Ectodermal cell (in vitro differentiated cells): Measurements from ENCODE around the gene ADD3.

Experiments used
- H3K27ac ChIP-seq: 2 replicates; pipeline ENCODE4 v1.7.0; 2013; ENCODE audit warnings: mild to moderate bottlenecking, low read depth, low read length; ENCODE audit not compliant: insufficient read depth, poor library complexity, severe bottlenecking
- H3K27me3 ChIP-seq: 2 replicates; pipeline ENCODE4 v1.7.0; 2013; ENCODE audit warnings: mild to moderate bottlenecking, low read length; ENCODE audit not compliant: insufficient read depth, control insufficient read depth, poor library complexity, severe bottlenecking
- H3K36me3 ChIP-seq: one replicate; pipeline ENCODE4 v1.7.0; 2013; ENCODE audit warnings: low read length; ENCODE audit not compliant: control insufficient read depth, insufficient read depth
- H3K4me1 ChIP-seq: one replicate; pipeline ENCODE4 v1.7.0; 2013; ENCODE audit warnings: low read length; ENCODE audit not compliant: control insufficient read depth, insufficient read depth
- H3K4me3 ChIP-seq: 2 replicates; pipeline ENCODE4 v1.7.0; 2013; ENCODE audit warnings: low read depth, low read length, control low read depth; ENCODE audit not compliant: insufficient read depth
- H3K9me3 ChIP-seq: 2 replicates; pipeline ENCODE4 v1.7.0; 2013; ENCODE audit warnings: mild to moderate bottlenecking, low read length, moderate library complexity; ENCODE audit not compliant: control insufficient read depth
- WGBS, 2 experiments: methylation state at CpG; one replicate each; pipeline ENCODE4 v1.1.7; 2013; ENCODE audit warnings: missing lambda C conversion rate in 2 of 2; 5-methylcytosine and 5-hydroxymethylcytosine counted together

The ADD3 gene

GRCh38 chr10:109991266-109991855, 16.4 kb upstream of the ADD3 start:
- Histone ChIP-seq H3K27ac (no peak overlapping the region), H3K4me3 (no peak overlapping the region)
- WGBS, 2 experiments: 100% methylated on average over 1 of the region's 1 CpG

DNA sequence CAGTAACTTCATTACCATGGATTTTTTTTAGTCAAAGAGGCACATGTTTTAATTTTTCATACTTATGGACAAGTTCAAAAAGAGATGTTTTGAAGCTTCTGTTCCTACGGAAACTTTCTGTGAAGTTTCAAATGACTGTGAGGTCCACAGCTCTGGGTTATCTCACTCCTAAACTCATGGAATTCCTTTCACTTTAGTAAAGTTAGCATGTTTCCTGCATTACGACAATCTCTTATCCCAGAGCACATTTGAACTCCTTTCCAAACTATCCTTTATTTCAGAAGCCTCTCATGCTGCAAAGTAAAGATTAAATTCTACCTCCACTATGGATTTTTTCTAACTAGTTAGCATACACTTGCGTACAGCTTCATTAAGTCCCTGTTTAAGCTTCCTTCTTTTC, 15.3 kb upstream of the ADD3 start:
- Histone ChIP-seq H3K4me1 (no peaks in the 10 kb centered on the region), H3K4me3 (no peak overlapping the region), H3K9me3 (no peaks in the 10 kb centered on the region), H3K27ac (no peak overlapping the region), H3K27me3 (no peaks in the 10 kb centered on the region), H3K36me3 (no peaks in the 10 kb centered on the region)
- 88 to 93% methylated on average over 3 of the region's 3 CpGs for WGBS, 2 experiments

More at GRCh38 chr10:109991266-109991855, 16.4 kb upstream of the ADD3 start:
- H3K27me3 ChIP-seq: no peaks in the 10 kb centered on the region
- no peaks in the 10 kb centered on the region for H3K36me3 ChIP-seq
- H3K9me3 ChIP-seq: no peaks in the 10 kb centered on the region
- H3K4me1 ChIP-seq: no peaks in the 10 kb centered on the region

GRCh38 chr10:109993551-109994330, 14.0 kb upstream of the ADD3 start:
- 86 to 91% methylated on average over 7 of the region's 7 CpGs for WGBS, 2 experiments
- H3K4me1 ChIP-seq: no peaks in the 10 kb centered on the region
- H3K9me3 ChIP-seq: no peaks in the 10 kb centered on the region
- H3K27ac ChIP-seq: no peak overlapping the region
- no peak overlapping the region for H3K4me3 ChIP-seq
- H3K27me3 ChIP-seq: no peaks in the 10 kb centered on the region
- no peaks in the 10 kb centered on the region for H3K36me3 ChIP-seq

GRCh38 chr10:109994711-109995577, 12.8 kb upstream of the ADD3 start:
- WGBS, 2 experiments: 90 to 94% methylated on average over 5 of the region's 5 CpGs
- no peaks in the 10 kb centered on the region for H3K27me3 ChIP-seq
- no peaks in the 10 kb centered on the region for H3K9me3 ChIP-seq
- no peaks in the 10 kb centered on the region for H3K36me3 ChIP-seq
- H3K4me1 ChIP-seq: no peaks in the 10 kb centered on the region
- no peak overlapping the region for H3K4me3 ChIP-seq
- H3K27ac ChIP-seq: no peak overlapping the region

DNA sequence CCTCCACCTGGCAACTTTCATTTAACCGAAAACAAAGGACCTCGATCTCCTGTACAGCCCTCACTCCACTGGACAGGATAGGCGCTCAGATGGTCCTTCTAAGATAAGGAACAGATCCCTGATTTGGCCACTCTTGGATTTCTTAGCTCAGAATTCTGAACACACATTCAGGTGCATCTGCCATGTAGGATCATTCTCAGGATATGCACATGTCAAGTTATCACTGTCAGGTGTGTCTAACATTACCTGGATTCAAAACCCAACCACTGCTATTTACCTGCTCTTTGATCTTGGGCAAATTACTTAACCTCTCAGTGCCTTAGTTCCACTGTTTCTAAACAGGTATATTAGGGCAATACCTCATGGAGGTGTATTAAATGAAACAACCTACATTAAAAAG, 12.2 kb upstream of the ADD3 start:
- 93 to 97% methylated on average over 3 of the region's 3 CpGs for WGBS, 2 experiments
- no peak overlapping the region for H3K4me3 ChIP-seq

GRCh38 chr10:109996225-109996624, 11.6 kb upstream of the ADD3 start:
- Histone ChIP-seq H3K36me3 (no peaks in the 10 kb centered on the region), H3K4me3 (no peak overlapping the region), H3K4me1 (no peaks in the 10 kb centered on the region), H3K9me3 (no peaks in the 10 kb centered on the region), H3K27me3 (no peaks in the 10 kb centered on the region), H3K27ac (no peak overlapping the region)
- WGBS, 2 experiments: 84 to 94% methylated on average over 1 to 2 of the region's 2 CpGs

More for the DNA sequence above, 12.2 kb upstream of the ADD3 start:
- Histone ChIP-seq H3K27me3 (no peaks in the 10 kb centered on the region), H3K27ac (no peak overlapping the region), H3K4me1 (no peaks in the 10 kb centered on the region), H3K9me3 (no peaks in the 10 kb centered on the region), H3K36me3 (no peaks in the 10 kb centered on the region)

DNA sequence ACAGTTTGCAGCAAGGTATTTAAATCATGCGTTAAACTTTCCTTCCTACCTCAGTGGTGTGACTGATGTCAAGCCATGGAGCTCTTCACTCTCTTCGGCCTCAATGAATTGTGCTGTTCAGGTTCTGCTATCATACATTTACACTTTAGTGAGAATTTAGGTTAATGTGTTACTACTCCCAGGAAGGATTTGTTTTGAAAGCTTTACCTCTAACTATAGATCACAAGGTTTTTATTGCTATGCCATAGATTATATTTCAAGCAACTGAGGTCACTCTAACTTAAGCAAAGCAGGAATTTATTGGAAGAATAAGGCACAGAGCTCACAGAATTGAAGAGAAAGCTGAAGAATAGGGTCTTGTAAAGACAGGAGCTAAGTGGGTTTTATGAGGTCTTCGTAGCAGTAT, 11.0 kb upstream of the ADD3 start:
- Histone ChIP-seq H3K27ac (no peak overlapping the region), H3K36me3 (no peaks in the 10 kb centered on the region), H3K27me3 (no peaks in the 10 kb centered on the region), H3K4me1 (no peaks in the 10 kb centered on the region), H3K9me3 (no peaks in the 10 kb centered on the region), H3K4me3 (no peak overlapping the region)
- 90 to 97% methylated on average over 3 of the region's 3 CpGs for WGBS, 2 experiments

GRCh38 chr10:109997233-109997632, 10.6 kb upstream of the ADD3 start:
- Histone ChIP-seq H3K4me3 (no peak overlapping the region), H3K9me3 (no peaks in the 10 kb centered on the region), H3K27ac (no peak overlapping the region), H3K4me1 (no peaks in the 10 kb centered on the region), H3K36me3 (no peaks in the 10 kb centered on the region), H3K27me3 (no peaks in the 10 kb centered on the region)
- WGBS, 2 experiments: 87 to 100% methylated on average over 2 of the region's 2 CpGs

DNA sequence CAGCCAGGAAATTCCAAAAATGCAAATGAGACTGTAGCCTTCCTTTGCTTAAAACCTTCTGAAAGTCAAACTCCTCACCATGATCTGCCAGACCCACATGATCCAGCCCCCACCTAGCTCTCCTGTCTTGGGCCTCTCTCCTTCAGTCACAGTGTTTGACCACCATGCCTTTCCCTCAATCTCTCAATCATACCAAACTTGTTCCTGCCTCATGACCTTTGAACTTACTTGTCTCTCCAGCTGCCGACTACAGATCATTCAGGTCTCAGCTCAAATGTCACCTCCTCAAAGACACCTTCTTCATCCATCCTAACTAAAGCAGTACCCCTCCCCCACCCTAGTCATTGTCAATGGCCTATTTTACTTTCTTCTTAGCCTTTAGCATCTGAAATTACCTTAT, 9.3 kb upstream of the ADD3 start:
- Histone ChIP-seq H3K36me3 (no peaks in the 10 kb centered on the region), H3K4me1 (peaks cover 4% of the 10 kb centered on the region), H3K9me3 (no peaks in the 10 kb centered on the region), H3K4me3 (no peak overlapping the region), H3K27ac (no peak overlapping the region), H3K27me3 (no peaks in the 10 kb centered on the region)
- WGBS, 2 experiments: 73 to 74% methylated on average over 1 of the region's 1 CpG
